Measurements from ENCODE around the gene CKAP5.

CKAP5 gene

GRCh38 chr11:46696212-46696558 is 149.9 kb downstream of the CKAP5 start:
- no peak for DNase-seq

- DNase-seq = no peak
These were observed 150.5 kb downstream of the CKAP5 start for GRCh38 chr11:46695345-46696211.

DNA sequence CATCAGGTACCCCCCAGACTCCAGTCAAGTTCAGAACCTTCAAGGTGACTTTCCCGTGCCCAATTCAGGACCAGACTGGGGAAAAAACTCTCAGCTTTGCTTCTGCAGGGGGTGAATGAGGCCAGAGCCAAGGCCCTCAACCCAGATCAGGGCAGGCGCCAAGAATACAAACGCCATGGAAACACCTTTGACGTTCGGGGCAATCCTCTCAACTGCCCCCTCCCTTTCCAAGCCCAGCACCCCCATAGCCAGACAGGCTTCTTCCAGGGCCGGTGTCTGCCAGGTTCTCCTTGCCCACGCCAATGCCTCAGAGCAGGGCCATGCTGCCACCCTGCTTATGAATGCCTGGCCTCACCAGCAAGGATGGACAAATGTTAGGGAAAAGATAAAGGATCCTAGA is 151.5 kb downstream of the CKAP5 start:
- no peak for DNase-seq

- DNase-seq = no peak
These were observed 152.0 kb downstream of the CKAP5 start for GRCh38 chr11:46694072-46694471.

DNA sequence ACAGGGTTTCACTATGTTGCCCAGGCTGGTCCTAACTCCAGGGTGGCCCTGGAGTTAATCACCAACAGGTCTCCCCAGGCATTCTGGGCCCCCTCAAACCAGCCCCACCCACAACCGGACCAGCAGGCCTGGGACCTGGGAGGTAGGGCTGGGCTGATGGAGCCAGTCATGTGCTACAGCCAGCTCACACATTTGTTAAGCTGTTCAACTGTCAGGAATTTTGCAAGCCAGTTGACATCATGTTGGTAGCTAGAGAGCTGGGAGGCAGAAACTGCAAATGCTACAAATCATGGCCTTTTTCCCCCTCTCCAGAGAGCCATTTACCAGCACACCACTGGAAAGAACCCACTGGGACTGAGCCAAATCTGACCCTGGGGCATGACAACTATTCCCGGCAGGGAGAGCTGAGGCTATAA is 152.5 kb downstream of the CKAP5 start:
- no peak for DNase-seq
